PFSK-1 (cell line): ENCODE results near the gene MBL2.

ENCODE experiments used
- POLR2AphosphoS5 ChIP-seq: IDR thresholded peaks from 2 replicates; pipeline ENCODE4 v1.6.1; 2012; ENCODE audit warnings: low read depth, mild to moderate bottlenecking, control low read depth, low read length, moderate library complexity
- TF ChIP-seq, protein P1 (sequence below), 2 experiments: IDR thresholded peaks; 2 replicates each; pipeline versions ENCODE4 v1.6.1 to v1.8.0; 2011 to 2012; ENCODE audit warnings: low read depth in 2 of 2, low read length in 2 of 2, control low read depth in 1 of 2, inconsistent platforms in 1 of 2, mild to moderate bottlenecking in 1 of 2, moderate library complexity in 1 of 2; ENCODE audit not compliant: insufficient read depth in 1 of 2

DNA sequence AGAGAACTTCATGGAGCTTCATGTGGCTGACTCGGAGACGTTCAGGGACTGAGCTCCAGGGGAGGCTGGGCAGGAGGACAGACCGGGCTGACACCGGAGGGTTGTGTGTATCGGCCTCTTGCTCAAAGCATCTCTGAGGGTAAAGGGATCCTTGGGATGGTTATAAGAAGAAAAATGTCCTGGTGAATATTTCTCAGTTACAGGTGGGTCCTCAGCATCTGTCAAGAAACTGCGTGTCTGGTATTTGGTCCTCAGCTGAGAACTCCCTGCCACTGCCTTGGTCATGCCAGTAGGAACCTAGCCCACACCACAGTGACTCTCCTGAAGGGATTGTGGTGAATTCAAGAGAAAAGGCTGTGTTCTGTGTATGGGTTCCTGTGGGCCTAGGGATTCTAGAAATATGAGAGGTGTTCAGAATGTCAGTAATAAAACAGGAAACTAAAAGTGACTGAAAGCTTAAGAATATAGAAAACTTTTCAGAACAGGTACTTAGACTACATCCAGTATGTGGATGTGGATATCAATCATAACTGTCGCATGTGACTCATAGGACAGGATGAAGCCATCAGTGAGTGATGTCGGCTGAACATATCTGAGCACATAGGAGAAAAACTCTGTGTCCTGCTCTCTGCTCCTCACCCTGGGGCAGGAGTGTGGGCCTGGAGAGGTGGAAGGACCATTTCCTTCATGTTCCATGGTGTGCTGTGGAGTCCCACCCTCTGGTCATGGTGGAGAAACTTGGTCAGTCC lies 28.4 kb downstream of the MBL2 start:
- TF ChIP-seq, protein P1, sequence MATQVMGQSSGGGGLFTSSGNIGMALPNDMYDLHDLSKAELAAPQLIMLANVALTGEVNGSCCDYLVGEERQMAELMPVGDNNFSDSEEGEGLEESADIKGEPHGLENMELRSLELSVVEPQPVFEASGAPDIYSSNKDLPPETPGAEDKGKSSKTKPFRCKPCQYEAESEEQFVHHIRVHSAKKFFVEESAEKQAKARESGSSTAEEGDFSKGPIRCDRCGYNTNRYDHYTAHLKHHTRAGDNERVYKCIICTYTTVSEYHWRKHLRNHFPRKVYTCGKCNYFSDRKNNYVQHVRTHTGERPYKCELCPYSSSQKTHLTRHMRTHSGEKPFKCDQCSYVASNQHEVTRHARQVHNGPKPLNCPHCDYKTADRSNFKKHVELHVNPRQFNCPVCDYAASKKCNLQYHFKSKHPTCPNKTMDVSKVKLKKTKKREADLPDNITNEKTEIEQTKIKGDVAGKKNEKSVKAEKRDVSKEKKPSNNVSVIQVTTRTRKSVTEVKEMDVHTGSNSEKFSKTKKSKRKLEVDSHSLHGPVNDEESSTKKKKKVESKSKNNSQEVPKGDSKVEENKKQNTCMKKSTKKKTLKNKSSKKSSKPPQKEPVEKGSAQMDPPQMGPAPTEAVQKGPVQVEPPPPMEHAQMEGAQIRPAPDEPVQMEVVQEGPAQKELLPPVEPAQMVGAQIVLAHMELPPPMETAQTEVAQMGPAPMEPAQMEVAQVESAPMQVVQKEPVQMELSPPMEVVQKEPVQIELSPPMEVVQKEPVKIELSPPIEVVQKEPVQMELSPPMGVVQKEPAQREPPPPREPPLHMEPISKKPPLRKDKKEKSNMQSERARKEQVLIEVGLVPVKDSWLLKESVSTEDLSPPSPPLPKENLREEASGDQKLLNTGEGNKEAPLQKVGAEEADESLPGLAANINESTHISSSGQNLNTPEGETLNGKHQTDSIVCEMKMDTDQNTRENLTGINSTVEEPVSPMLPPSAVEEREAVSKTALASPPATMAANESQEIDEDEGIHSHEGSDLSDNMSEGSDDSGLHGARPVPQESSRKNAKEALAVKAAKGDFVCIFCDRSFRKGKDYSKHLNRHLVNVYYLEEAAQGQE (IDR thresholded peaks at IDR 0.05; ENCODE audit: insufficient read depth in 1 of 2, low read depth in 2 of 2, low read length in 2 of 2) = no peak
- no peak for TF ChIP-seq POLR2AphosphoS5
